HG03045 (cell line): ENCODE data around the gene DNA2.
"Not testable (repeated sequence)": the region's sequence is repeated elsewhere in the genome, so short reads cannot be mapped to it uniquely, and the experiment has no call there.

Experiments used
- ATAC-seq: cut with Tn5 transposase; IDR thresholded peaks from one replicate; pipeline ENCODE4 v1.9.1; 2021; ENCODE audit warnings: mild to moderate bottlenecking, moderate library complexity; ENCODE audit not compliant: unreplicated experiment

Gene DNA2

GRCh38 chr10:68461032-68461431 lies 10.7 kb downstream of the DNA2 start:
- no peak for ATAC-seq

DNA sequence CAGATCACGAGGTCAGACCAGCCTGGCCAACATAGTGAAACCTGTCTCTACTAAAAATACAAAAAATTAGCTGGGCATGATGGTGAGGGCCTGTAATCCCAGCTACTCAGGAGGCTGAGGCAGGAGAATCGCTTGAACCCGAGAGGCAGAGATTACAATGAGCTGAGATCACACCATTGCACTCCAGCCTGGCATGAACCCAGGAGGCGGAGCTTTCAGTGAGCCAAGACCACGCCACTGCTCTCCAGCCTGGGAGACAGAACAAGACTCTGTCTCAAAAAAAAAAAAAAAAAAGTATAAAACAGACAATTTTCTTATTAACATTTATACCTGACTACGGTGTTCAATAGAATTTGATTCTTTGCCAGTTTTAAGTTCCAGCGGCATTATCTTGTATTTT lies 22.1 kb downstream of the DNA2 start:
- ATAC-seq: not testable (repeated sequence)

DNA sequence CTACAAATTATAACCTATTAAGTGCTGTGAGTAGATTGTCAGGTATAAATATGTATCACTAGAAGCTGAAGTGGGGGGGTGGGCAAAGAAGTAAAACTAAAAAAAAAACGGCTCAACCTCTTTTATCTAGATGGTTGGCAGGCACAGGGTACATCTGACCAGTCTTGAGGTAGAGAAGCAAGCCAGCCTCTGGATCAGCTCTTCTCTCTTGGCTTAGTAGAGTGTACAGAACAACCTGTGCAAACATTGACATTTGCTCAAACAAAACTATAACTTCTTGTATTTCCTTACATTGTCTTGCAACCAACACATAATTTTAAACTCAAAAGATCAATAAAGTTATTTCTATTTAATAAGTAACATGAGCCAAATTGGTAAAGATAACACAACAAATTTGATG lies 25.6 kb downstream of the DNA2 start:
- ATAC-seq: no peak

DNA sequence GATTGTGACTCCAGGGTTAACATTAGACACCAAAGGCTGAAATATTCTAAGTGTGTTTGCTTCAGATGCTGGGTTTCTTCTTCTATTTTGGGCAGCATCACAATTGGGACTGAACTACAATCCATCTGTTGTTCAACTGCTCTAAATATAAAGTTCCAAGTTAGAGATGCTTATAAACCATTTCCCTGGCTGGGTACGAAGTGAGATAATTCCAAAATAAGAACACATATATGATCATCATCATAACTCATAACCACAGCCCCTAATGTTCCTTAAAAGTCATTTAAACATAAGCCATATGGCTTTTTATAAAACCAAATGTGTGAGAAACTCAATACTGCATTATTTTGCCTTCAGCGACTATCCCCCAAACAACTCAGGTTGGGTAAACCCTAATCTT lies 28.8 kb downstream of the DNA2 start:
- ATAC-seq: no peak

DNA sequence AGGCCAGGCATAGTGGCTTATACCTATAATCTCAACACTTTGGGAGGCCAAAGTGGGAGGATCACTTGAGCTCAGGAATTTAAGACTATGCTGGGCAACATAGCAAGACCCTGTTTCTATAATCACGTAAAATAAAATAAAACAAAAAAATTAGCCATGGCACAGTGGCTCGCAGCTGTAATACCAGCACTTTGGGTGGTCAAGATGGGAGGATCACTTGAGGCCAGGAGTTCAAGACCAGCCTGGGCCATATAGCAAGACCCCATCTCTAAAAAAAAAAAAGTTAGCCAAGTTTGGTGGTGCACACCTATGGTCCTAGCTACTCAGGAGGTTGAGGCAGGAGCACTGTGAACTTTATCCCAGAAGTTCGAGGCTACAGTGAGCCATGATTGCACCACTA lies 30.9 kb downstream of the DNA2 start:
- no peak for ATAC-seq

- no peak for ATAC-seq
Measured at GRCh38 chr10:68435803-68436202, 36.0 kb downstream of the DNA2 start.

GRCh38 chr10:68434657-68435056 lies 37.1 kb downstream of the DNA2 start:
- ATAC-seq: no peak

- no peak for ATAC-seq
Measured at GRCh38 chr10:68428396-68429104, 43.2 kb downstream of the DNA2 start.

DNA sequence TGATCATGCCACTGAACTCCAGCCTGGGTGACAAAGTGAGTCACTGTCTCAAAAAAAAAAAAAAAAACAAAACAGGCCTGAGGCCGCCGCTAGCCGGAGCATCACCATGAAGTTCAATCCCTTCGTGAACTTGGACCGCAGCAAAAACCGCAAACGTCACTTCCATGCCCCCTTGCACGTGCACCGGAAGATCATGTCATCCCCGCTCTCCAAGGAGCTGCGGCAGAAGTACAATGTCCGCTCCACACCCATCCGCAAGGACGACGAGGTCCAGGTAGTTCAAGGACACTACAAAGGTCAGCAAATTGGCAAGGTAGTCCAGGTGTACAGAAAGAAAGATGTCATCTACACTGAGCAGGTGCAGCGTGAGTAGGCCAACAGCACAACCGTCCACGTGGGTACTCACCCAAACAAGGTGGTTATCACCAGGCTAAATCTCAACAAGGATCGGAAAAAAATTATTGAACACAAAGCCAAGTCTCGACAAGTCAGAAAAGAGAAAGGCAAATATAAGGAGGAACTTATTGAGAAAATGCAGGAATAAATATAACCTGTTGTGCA lies 47.2 kb downstream of the DNA2 start:
- ATAC-seq: no peak

- no peak for ATAC-seq
Measured at GRCh38 chr10:68423522-68423921, 48.3 kb downstream of the DNA2 start.

- ATAC-seq: no peak
Measured at GRCh38 chr10:68419376-68419775, 52.4 kb downstream of the DNA2 start.

- no peak for ATAC-seq
Measured at GRCh38 chr10:68408898-68409518, 62.8 kb downstream of the DNA2 start.

DNA sequence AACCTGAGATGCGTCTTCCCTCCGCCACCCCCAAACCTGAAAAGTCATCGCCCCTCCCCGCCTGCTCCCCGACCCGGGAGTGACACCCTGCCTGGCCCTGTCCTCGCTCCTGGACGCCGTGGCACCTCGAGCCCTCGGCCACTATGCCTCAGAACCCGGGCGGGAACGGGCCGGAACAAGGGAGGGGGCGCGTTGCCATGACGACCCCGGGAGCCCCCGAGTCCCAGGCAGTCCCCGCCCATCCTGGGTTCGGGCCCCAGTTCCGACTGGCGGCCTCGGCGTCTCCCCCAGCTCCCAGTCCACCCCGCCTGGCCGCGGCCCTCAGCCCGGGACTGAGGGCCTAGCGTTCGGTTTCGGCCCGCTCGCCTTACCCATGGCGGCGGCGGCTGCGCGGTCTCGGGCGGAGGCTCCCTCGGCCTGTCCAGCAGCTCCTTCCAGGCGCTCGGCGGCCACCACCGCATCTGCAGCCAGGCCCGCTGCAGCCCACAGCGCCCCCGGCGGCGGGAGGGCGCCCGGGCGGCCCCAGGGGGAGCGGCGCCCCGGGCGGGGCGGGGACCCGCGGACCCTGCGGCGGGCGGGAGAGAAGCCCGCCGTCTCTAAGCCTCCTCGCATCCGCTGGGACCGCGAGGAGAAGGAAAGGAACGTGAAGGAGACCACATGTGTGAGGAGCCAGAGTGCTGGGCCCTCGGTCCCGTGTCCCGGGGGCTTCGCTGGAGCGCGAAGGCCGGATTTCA lies 64.8 kb downstream of the DNA2 start, which contains the start of gene RUFY2:
RUFY2 (minus strand) TSS at position 463 of the 734 bp plus-strand sequence; CDS start at position 375, 88 bp downstream.
- peak; percentile 95 for ATAC-seq

- peak; percentile 48 for ATAC-seq
Measured at GRCh38 chr10:68406111-68406814, 65.5 kb downstream of the DNA2 start.

GRCh38 chr10:68403701-68404100 lies 68.1 kb downstream of the DNA2 start:
- ATAC-seq: no peak

DNA sequence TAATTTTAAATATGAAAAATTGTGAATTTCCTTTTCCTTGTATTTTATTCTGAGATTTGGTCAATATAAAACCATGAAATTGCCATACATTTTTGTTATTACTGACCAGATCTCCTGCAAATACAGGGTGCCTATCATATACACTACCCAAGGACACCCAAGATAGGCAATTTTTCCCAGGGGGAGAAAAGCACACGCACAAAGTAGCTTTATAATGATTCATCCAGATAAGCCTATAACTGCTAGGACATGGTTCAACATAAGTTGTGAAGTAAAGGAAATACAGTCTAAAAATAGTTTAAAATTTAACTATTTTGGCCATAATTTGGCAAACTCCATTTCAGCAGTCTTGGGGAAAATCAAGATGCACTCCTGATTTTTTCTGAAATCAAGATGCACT lies 69.5 kb downstream of the DNA2 start:
- no peak for ATAC-seq

- no peak for ATAC-seq
Measured at GRCh38 chr10:68397005-68397404, 74.8 kb downstream of the DNA2 start.

DNA sequence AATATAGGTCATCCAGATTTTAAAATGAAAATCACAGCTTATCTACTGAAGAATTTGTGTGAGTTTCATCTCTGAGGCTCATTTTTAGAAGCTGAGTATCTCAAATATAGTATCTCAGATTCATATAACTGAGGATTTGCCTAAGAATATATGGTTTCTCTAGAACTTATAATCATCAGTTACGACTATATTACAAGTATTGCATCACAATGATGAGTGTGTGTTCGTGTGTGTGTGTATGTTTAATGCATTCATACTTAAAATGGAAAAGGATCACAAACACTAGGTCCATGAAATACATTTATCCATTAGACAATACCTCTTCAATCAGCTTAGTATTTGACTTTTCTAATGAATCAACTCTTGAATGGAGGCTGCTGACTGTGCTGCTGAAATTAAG lies 86.0 kb downstream of the DNA2 start:
- ATAC-seq: no peak

- no peak for ATAC-seq
Measured at GRCh38 chr10:68371604-68372003, 100.2 kb downstream of the DNA2 start.

- no peak for ATAC-seq
Measured at GRCh38 chr10:68367121-68367520, 104.7 kb downstream of the DNA2 start.

DNA sequence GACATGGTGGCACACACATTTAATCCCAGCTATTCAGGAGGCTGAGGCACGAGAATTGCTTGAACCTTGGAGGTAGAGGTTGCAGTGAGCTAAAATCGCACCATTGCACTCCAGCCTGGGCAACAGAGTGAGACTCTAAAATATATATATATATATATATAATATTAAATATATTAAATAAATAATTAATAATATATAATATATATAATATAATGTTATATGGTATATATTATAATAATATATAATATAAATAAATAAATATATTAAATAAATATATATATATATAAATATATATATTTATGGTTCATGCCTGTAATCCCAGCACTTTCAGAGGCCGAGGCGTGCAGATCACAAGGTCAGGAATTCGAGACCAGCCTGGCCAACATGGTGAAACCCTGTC lies 105.2 kb downstream of the DNA2 start:
- ATAC-seq: no peak
